Mammary epithelial cell (primary cell): ENCODE measurements around the gene PIEZO2.

Source experiments
- EZH2 ChIP-seq: IDR thresholded peaks from 2 replicates; pipeline ENCODE4 v1.6.1; 2012; ENCODE audit warnings: low read length, inconsistent platforms, borderline replicate concordance
- TF ChIP-seq, protein P1 (sequence below), 2 donors: IDR thresholded peaks in 1 of 2; conservative IDR thresholded peaks in 1 of 2; 2 replicates each; pipeline ENCODE4 v1.5.1; 2011 to 2012; ENCODE audit warnings: inconsistent platforms in 2 of 2, low read length in 2 of 2, mild to moderate bottlenecking in 2 of 2, control low read depth in 1 of 2, low read depth in 1 of 2; ENCODE audit not compliant: insufficient read depth in 1 of 2; ENCODE audit errors: extremely low read depth in 1 of 2

DNA sequence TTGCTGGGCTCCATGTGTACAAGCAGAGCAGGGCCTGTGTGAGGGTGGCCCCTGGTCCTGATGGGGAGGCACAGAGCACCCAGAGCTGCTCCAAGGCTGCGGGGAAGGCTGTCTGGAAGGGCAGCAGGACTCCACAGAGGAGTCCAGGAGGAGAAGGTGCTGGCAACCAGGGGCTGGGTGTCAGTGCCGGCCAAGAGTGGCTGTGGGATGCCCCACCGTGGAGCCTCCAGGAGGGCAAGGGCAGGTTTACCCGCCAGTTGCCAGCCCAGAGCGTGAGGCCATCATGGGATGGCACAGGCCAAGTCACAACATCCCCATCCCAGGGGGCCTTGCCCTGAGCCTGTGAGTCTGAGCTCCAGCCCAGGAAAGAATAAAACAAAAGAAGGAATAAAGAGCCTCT is 381.7 kb downstream of the PIEZO2 start:
- TF ChIP-seq, protein P1, sequence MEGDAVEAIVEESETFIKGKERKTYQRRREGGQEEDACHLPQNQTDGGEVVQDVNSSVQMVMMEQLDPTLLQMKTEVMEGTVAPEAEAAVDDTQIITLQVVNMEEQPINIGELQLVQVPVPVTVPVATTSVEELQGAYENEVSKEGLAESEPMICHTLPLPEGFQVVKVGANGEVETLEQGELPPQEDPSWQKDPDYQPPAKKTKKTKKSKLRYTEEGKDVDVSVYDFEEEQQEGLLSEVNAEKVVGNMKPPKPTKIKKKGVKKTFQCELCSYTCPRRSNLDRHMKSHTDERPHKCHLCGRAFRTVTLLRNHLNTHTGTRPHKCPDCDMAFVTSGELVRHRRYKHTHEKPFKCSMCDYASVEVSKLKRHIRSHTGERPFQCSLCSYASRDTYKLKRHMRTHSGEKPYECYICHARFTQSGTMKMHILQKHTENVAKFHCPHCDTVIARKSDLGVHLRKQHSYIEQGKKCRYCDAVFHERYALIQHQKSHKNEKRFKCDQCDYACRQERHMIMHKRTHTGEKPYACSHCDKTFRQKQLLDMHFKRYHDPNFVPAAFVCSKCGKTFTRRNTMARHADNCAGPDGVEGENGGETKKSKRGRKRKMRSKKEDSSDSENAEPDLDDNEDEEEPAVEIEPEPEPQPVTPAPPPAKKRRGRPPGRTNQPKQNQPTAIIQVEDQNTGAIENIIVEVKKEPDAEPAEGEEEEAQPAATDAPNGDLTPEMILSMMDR (conservative IDR thresholded peaks at IDR 0.05 in 1 of 2, IDR thresholded peaks at IDR 0.05 in 1 of 2; ENCODE audit: extremely low read depth in 1 of 2, insufficient read depth in 1 of 2, low read depth in 1 of 2, low read length in 2 of 2) = no peak
- TF ChIP-seq EZH2 = no peak
